Parathyroid adenoma (tissue), 2 donors: ENCODE measurements around the gene ELANE.

Source experiments
- H2AFZ ChIP-seq: fragments of 300-600 bp; sonication (generic); one replicate; pipeline ENCODE4 v1.7.0; 2017; ENCODE audit warnings: antibody characterized with exemption, mild to moderate bottlenecking
- H3K27ac ChIP-seq: fragments of 300-600 bp; sonication (generic); one replicate; pipeline ENCODE4 v1.7.0; 2017
- H3K27me3 ChIP-seq: fragments of 300-600 bp; sonication (generic); one replicate; pipeline ENCODE4 v1.7.0; 2017; ENCODE audit warnings: low read length; ENCODE audit not compliant: control insufficient read depth, insufficient read depth
- H3K36me3 ChIP-seq: fragments of 300-600 bp; sonication (generic); one replicate; pipeline ENCODE4 v1.7.0; 2017; ENCODE audit warnings: low read length; ENCODE audit not compliant: control insufficient read depth, insufficient read depth
- H3K4me1 ChIP-seq: fragments of 300-600 bp; sonication (generic); one replicate; pipeline ENCODE4 v1.7.0; 2017; ENCODE audit warnings: control low read depth
- H3K4me2 ChIP-seq: fragments of 300-600 bp; sonication (generic); one replicate; pipeline ENCODE4 v1.7.0; 2017; ENCODE audit warnings: low read length
- H3K4me3 ChIP-seq: fragments of 300-600 bp; sonication (generic); one replicate; pipeline ENCODE4 v1.7.0; 2017; ENCODE audit warnings: low read depth, low read length
- H3K79me2 ChIP-seq: fragments of 300-600 bp; sonication (generic); one replicate; pipeline ENCODE4 v1.7.0; 2017; ENCODE audit warnings: control low read depth
- H3K9ac ChIP-seq: fragments of 300-600 bp; sonication (generic); one replicate; pipeline ENCODE4 v1.7.0; 2017; ENCODE audit warnings: mild to moderate bottlenecking
- H3K9me3 ChIP-seq: fragments of 300-600 bp; sonication (generic); one replicate; pipeline ENCODE4 v1.7.0; 2017; ENCODE audit warnings: low read length; ENCODE audit not compliant: control insufficient read depth
- CTCF ChIP-seq: fragments of 300-600 bp; sonication (generic); IDR thresholded peaks from one replicate; pipeline ENCODE4 v1.7.0; 2017; ENCODE audit warnings: antibody characterized with exemption, mild to moderate bottlenecking
- donor health status: primary hyperparathyroidism.

ELANE gene

GRCh38 chr19:884420-885211 lies 32.5 kb downstream of the ELANE start:
- no peaks in the 10 kb centered on the region for H3K27me3 ChIP-seq
- no peak overlapping the region for H3K9ac ChIP-seq
- no peaks in the 10 kb centered on the region for H3K36me3 ChIP-seq
- H3K27ac ChIP-seq: no peak overlapping the region
- H3K4me1 ChIP-seq: no peaks in the 10 kb centered on the region
- no peak overlapping the region for H3K4me2 ChIP-seq
- no peaks in the 10 kb centered on the region for H3K9me3 ChIP-seq
- no peak overlapping the region for H3K4me3 ChIP-seq
- no peak overlapping the region for H2AFZ ChIP-seq
- no peak for TF ChIP-seq CTCF
- H3K79me2 ChIP-seq: peaks cover 12% of the 10 kb centered on the region

GRCh38 chr19:885536-886224 lies 33.6 kb downstream of the ELANE start:
- Histone ChIP-seq H3K9ac (no peak overlapping the region), H3K4me3 (no peak overlapping the region), H3K4me2 (no peak overlapping the region), H3K9me3 (no peaks in the 10 kb centered on the region), H2AFZ (no peak overlapping the region), H3K36me3 (no peaks in the 10 kb centered on the region), H3K27ac (no peak overlapping the region), H3K27me3 (no peaks in the 10 kb centered on the region), H3K4me1 (no peaks in the 10 kb centered on the region), H3K79me2 (peaks cover 12% of the 10 kb centered on the region)
- TF ChIP-seq CTCF: no peak

GRCh38 chr19:887072-887471 lies 35.0 kb downstream of the ELANE start:
- no peaks in the 10 kb centered on the region for H3K4me1 ChIP-seq
- no peaks in the 10 kb centered on the region for H3K36me3 ChIP-seq
- H3K4me2 ChIP-seq: no peak overlapping the region
- TF ChIP-seq CTCF: no peak
- no peaks in the 10 kb centered on the region for H3K9me3 ChIP-seq
- no peak overlapping the region for H3K4me3 ChIP-seq
- H3K27me3 ChIP-seq: no peaks in the 10 kb centered on the region
- peaks cover 10% of the 10 kb centered on the region for H3K79me2 ChIP-seq
- no peak overlapping the region for H3K9ac ChIP-seq
- no peak overlapping the region for H3K27ac ChIP-seq
- H2AFZ ChIP-seq: no peak overlapping the region

- Histone ChIP-seq H3K4me3 (no peak overlapping the region), H3K4me1 (no peaks in the 10 kb centered on the region), H2AFZ (no peak overlapping the region), H3K79me2 (peaks cover 15% of the 10 kb centered on the region), H3K9ac (no peak overlapping the region), H3K9me3 (no peaks in the 10 kb centered on the region), H3K4me2 (no peak overlapping the region), H3K27me3 (no peaks in the 10 kb centered on the region), H3K27ac (no peak overlapping the region), H3K36me3 (no peaks in the 10 kb centered on the region)
- TF ChIP-seq CTCF: no peak
Measured at GRCh38 chr19:887599-887998, 35.5 kb downstream of the ELANE start.
